Heart left ventricle (tissue), 13 donors: ENCODE measurements around the gene CDC123.

ENCODE experiments used
- CTCF ChIP-seq, 12 donors: fragments of 200-600 bp; sonication (generic) in 4 of 12; IDR thresholded peaks; one replicate each; pipeline versions ENCODE4 v1.5.0 to v1.8.0; 2018 to 2022; ENCODE audit warnings: antibody characterized with exemption in 12 of 12, mild to moderate bottlenecking in 5 of 12
- POLR2A ChIP-seq, 2 donors: fragments of 450-650 bp; IDR thresholded peaks; one replicate each; pipeline ENCODE4 v1.6.1; 2017; ENCODE audit warnings: antibody characterized with exemption in 2 of 2, mild to moderate bottlenecking in 2 of 2, moderate library complexity in 2 of 2
- donor health status: ischemic (EF 13 %, LVEDD 7.1; RV severe dilation, severe dysfunction).
- donor health status: DM: no; HTN: yes; CAD: no.
- donor health status: DM: no; HTN: no; CAD: no.
- donor health status: ischemic (EF 25% LVEDD 6.9; RV normal size, moderate dysfunction).
- donor health status: ischemic (EF 25% LVEDD 5.7; RV mildly dilated, moderate dysfunction).
- donor health status: ischemic (EF 35%, LVEDD 5.7; RV mildly dilated, moderate dysfunction).
- donor health status: nonischemic (EF 11% LVEDD 7.7; RV severe dilation, severe dysfunction).
- donor health status: DM: yes; HTN: yes; CAD: no.
- donor health status: PGD.
- donor health status: ischemic (EF 29% LVEDD 5.4; RV normal size, mild dysfunction).
- donor health status: nonischemic (EF 23%, LVEDD 6.1; RV moderate dilation, normal function).

GRCh38 chr10:12235116-12235694 is 39.2 kb downstream of the CDC123 start:
- TF ChIP-seq POLR2A (IDR thresholded peaks at IDR 0.05) (no peak), CTCF (IDR thresholded peaks at IDR 0.05) (no peak)
